Endometrial microvascular endothelial cells (primary cell): Measurements from ENCODE around the gene OSBPL5. TPM values are rescaled to one million over a fixed set of nuclear protein-coding genes. Genes with fewer than 3 reads are reported as not detected.
"Not testable (repeated sequence)": the region's sequence is repeated elsewhere in the genome, so short reads cannot be mapped to it uniquely, and the experiment has no call there.

Experiments
- in situ Hi-C: cut with HindIII; loops from 2 replicates; pipeline ENCODE4 v1.10.0; 2017; ENCODE audit warnings: low sequenced_read_pairs, low pct_unique_long_range_greater_than_20kb; ENCODE audit errors: inconsistent ontology term
- total RNA-seq: library from RNA; depleted of rRNA; stranded (reverse); fragments of >200 nt; gene quantifications from one replicate; pipeline ENCODE4 v1.2.3, GENCODE V29; 2015; ENCODE audit errors: inconsistent ontology term

OSBPL5 gene
- total RNA-seq, 1 donor from 2014 or later = 28.2 TPM

- in situ Hi-C loops = no loop called here
Observed at GRCh38 chr11:3129181-3129590, 35.9 kb downstream of the OSBPL5 start.

DNA sequence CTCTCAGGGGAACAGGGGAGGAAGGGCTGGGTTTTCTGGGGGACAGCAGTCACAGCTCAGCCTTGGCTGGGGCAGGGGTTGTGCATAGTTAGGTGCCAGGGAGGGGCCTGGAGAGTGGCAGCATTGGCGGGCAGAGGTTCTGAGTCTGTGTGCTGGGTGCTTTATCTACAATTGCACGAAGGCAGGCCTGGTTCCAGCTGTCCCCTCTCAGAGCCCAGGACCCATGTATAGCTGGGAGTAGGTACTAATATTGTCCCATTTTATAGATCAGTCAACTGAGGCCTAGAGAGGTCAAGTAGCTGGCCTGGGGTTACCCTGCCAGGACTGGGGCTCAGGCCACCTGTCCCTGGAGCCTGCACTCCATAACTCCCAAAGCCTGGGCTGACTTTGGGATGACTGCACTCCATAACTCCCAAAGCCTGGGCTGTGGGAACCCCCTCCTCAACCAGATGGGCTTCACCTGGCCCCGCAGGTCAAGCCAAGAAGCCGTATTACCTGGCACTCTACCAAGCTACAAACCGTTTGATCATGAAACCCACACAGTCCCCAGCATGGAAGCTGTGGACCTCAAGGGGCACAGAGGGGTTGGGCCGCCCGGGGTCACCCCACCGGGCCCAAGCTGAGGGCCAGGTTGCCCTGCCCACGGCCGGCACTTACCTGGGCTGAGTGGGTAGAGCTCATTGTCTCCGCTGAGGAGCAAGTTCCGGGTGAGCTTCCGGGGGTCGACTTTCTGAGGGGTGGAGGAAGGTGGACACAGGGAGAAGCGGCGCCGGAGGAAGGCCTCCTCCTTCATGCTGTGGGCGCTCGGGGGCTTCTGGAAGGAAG, 36.5 kb downstream of the OSBPL5 start:
- in situ Hi-C loops = no loop called here

GRCh38 chr11:3127706-3128355, 37.3 kb downstream of the OSBPL5 start:
- in situ Hi-C loops = no loop called here

DNA sequence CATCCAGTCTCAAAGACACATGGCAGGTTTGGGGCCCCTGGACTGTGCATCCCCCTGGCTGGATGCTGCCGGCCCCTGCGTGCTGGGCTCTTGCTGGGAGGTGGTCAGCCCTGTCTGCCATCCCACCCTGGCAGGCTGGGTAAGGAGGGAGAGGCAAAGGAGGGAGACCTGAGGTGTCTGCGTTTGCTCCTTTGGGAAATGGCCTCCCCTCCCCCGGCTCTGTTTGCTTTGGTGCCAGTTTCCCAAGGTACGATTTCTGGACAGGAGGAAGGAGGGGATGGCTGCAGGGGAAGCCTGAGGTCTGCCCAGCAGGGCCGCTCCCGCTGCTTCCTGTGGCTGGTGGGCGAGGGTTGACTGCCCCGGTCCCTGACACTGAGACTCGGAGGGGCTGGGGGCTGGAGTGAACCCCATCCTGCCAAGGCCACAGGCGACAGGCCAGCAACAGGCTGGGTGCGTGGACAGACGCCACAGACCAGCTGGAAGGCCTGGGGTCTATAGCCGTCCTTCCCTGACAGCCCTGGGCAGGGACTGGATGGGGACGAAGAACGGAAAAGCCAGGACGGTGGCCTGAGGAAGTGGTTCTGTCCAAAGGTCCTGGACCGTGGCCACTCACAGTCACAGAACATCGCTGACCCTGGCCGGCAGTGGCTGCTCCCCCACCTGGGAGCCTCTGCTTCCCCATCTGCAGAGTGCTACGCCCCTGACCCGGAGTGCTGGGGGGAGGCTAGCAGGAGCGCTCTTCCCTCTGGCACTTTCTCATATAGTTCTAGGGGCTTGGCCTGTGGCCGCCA, 38.0 kb downstream of the OSBPL5 start:
- in situ Hi-C loops = no loop called here

DNA sequence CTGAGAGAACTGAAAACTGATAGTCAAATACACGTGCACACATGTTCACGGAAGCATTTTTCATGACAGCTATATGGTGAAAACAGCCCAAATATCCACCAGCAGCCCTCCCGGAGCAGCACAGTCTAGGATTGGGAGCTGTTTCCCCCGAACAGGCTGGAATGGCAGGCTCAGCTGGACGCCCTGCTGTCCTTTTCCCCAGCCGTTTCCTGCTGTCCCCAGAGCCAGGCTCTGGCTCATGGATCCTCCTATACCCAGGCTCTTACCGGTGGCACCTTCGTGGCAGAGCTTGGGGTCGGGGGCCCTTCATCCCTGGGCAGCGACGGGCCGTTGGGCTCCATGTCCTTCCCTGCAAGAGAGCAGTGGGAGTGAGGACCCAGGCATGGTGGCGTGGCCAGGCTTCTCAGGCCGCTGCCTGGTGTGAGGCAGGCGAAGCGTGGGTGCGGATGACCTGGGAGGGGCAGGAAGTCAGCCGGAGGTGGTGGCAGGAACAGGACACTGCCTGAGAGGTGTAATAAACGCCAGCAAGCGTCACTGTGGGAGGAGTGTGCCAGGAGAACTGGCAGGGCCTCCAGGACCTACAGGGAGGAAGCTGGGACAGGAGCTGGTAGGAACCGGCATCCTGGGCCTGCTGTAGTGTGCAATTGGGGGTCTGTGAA, 38.8 kb downstream of the OSBPL5 start:
- in situ Hi-C loops = no loop called here

DNA sequence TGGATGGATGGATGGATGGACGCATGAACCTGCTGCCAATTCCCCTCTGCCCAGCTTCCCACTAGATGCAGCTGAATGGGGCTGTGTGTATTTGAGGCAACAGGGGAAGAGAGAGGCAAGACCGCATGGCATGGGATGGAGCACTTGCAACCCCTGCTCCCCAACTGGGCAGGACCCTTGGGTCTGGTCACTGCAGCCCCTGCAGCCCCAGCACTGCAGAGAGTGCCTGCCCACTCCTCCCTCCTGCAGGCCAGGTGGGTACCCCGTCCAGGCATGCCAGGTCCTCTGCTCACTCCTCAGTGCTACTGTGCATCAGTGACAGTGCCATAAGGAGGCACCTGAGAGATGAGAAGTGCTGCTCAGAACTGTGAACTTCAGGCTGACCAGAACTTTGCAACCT, 40.3 kb downstream of the OSBPL5 start:
- in situ Hi-C loops = no loop called here

GRCh38 chr11:3123761-3124733, 41.1 kb downstream of the OSBPL5 start:
- in situ Hi-C loops = no loop called here

- in situ Hi-C loops = no loop called here
Observed at GRCh38 chr11:3123305-3123704, 41.8 kb downstream of the OSBPL5 start.

GRCh38 chr11:3122775-3123201, 42.3 kb downstream of the OSBPL5 start:
- in situ Hi-C loops = no loop called here

DNA sequence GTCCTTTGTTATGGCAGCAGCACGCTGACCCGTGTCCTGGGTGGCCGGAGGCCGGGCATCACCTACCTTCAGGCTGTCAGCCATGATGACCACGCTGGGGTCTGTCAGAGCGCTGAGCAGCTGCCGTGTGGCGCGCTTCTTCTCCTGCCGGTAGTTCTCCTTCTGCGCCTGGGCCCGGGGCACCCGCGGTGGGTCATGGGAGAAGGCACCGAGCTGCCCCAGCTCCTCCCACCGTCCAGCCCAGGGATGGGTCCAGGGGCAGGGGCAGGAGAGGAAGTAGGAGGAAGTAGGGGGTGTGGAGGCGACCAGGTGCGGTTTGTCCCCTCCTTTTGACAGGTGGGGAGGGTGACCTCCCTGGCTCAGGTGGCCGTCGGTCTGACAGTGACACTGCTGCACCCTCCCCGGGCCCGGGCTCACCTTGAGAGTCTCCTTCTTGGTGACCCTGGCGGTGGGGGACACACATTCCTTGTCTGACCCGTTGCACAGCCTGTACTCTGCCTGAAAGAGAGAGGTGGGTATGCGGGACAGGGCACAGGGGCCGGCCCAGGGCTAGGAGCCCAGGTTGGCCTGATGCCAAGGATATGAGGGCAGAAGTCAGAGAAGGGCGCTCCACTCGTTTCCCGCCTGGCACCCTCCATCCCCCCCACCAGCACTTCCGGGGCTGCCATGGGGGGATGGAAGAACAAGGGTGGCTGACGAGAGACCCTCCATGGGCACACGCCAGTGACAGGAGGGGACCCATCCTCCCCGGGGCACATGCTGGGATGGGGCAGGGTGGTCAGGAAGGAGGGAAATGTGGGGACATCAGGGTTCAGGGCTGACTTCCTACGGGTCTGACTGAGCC, 43.0 kb downstream of the OSBPL5 start:
- in situ Hi-C loops = no loop called here

- in situ Hi-C loops = no loop called here
Observed at GRCh38 chr11:3121416-3121815, 43.7 kb downstream of the OSBPL5 start.

DNA sequence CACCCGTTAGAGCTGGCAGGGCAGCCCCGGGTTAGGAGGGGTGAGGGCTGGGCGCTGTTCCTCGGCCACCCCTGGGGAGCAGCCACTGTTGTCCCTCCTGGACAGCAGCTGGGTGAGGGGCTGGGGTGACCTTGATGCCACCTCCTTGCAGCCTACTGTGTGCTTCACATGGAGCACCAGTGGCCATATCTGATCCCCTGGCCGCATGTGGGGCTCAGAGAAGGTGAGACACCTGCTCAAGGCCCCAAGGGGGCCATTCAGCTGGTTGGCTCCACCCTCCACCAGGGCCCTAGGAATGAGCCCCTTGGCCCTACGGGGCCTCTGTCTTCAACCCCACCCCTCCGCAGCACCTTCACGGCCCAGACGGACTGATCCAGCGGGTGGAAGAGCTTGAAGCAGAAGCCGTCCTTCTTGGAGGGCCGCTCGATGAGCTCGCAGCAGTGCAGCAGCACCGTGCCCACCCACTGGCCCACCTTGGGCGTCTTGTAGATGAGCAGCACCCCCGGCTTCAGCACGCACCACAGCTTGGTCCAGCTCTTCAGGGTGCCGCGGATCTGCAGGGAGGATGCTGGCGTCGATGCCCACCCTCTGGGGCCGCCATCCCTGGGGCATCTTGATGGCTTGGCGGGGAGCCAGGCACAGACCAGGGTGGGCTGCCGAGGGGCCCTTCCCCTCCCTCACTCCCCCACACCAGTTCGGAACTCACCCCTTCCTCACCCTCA, 44.9 kb downstream of the OSBPL5 start:
- in situ Hi-C loops = no loop called here

DNA sequence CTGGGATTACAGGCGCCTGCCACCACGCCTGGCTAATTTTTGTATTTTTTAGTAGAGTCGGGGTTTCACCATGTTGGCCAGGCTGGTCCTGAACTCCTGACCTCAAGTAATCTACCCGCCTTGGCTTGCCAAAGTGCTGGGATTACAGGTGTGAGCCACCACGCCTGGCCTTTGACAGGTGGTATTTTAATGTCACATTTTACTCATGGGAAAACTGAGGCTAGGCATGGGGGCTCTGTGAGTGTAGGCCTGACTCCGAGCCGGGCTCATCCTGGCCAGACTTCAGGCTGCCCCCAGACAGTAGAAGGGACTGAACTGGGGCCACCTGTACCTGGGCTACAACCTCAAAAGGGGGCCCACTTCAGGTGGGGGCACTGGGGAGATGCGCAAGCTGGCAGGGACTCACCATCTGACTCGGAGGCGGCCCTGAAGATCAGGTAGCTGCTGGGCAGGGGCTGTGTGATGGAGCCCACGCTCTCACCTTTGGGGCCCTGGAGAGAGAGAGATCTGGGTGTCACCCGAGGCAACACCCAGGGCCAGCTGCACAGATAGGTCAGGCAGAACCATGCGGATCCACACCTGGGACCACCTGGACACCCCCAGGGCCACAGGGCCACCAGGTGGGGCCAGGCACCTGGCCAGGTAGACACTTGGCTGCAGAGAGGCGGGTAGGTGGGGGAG, 45.8 kb downstream of the OSBPL5 start:
- in situ Hi-C loops = no loop called here

- in situ Hi-C loops = no loop called here
Observed at GRCh38 chr11:3115321-3115720, 49.8 kb downstream of the OSBPL5 start.

GRCh38 chr11:3113661-3114060, 51.4 kb downstream of the OSBPL5 start:
- in situ Hi-C loops = not testable (repeated sequence)
